NOMO-1 treated with dmso at 0.1 percent for 144 hours (cell line): ENCODE results near the gene RLBP1.

ENCODE experiments used
- DNase-seq: peaks from one replicate; lab custom pipeline; 2025; ENCODE audit not compliant: unreplicated experiment; lab: John Stamatoyannopoulos, UW

The RLBP1 gene

DNA sequence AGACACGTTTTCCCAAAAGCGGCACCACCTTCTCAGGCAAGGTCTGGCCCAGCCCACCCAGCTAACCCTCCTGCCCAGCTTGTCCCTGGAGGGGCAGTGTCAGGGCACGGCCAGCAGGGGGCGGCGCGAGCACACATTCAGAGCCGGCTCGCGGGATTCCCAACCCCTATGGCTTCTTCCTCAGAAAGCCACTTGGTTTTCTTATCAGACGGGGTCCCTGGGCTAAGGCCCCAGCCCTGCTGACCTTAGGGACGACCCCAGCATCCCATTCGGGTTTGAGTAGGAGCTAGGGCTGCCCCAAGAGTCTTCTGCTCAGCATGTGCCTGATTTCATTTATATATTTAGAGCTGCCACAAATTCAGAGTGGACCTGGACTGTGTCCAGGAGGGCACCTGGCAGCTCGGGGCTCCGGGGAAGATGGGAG is 14.5 kb downstream of the RLBP1 start:
- peak; percentile 21 for DNase-seq

DNA sequence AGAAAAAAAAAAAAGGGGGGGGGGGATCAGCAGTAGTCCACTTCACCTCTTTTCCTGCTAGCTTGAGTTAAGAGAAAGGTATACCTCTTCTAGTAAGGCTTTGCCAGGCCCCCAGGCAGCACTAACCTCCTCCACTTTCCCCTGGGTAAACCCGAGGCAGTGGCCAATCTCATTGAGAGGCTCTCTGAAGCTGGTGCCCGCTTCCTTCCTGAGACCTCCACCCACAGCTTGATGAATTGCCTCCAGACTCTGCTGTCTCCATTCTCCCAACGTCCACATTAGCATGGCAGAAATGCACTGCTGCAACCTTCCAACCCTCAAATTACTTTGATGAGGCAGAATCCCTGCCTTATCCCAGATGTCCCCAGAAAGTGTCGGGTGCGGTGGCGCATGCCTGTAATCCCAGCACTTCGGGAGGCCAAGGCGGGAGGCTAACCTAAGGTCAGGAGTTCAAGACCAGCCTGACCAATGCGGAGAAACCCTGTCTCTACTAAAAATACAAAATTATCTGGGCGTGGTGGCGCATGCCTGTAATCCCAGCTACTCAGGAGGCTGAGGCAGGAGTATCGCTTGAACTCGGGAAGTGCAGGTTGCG is 15.3 kb downstream of the RLBP1 start:
- no peak for DNase-seq

DNA sequence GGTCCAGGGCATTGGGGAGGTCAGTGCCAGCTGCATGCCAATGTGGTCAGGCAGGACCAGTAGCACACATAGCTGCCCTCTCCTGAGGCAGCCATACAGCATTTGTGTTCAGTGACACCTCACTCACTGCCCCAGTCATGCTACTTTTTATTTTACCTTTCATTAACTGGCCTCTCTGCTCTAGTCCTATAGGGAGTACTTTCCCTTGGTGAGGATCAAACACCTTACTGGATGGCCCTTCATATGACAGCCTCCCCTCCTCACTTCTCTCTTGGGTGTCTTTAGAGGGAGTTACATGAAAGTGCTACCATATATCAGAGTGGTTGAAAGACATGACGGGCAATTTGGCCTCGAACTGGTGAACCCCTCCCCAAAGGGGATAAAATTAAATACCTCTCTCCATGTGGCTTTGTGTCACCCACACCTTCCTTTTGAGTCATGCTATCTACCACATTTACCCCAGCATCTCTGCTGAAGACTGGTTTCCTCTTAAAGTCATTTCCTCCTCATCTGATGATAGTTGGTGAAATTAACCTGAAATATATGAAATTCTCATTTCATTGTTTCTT is 17.6 kb downstream of the RLBP1 start:
- DNase-seq: no peak

DNA sequence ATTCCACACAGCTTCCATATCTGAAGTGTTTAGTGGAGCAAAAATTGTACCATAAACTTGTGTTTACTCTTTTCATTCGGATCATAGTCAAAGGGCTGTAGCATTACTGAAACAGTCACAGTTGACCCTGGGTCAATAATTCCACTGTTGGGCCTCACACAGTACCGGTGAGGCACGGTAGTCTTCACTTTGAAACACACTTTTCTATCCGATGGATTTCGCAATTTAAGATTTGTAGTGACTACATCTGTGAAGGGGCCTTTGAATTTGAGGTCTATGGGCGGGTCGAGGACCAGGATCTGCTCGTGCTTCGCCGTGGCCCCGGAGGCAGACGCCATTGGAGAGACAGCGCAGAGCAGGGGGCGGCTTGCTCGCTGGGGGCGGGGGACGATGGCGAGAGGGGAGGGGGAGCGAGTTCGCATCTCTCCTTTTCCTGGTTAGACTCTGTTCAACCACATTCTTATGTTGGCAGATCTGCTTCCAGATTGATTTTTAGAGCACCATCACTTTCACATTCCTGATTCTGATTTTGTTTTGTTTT is 19.8 kb downstream of the RLBP1 start:
- DNase-seq: no peak

DNA sequence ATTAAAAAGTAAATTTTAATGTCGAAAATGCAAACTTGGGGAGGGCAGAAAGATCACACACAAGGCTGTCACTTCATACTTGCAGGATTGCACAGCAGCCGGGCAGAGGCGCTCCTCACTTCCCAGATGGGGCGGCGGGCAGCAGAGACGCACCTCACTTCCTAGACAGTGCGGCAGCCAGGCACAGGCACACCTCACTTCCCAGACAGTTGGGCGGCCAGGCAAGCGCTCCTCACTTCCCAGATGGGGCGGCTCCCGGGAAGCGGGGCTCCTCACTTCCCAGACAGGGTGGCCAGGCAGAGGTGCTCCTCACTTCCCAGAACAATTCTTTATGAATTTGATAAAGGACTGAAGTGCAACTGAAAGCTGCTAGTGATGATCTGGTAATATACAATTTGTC is 21.2 kb downstream of the RLBP1 start:
- no peak for DNase-seq

DNA sequence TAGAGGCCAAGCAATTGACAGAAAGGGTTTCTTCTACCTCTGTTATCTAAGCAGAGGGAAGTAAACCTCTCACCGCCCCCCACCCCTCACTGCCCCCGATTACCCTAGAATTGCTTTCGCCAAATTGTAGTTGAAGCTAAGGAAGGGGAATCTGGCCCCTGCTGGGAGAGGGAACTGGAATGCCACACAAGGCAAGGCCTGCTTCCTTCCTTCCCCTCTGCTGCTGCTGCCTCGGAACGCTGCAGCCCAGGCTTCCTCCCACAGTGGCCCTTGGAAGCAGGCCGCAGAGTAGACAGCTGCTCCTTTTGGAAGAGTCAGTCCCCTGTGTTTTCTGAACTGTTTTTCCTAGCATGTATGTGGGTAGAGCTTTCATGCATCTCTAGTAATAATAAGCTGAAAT is 21.6 kb downstream of the RLBP1 start:
- DNase-seq: no peak

DNA sequence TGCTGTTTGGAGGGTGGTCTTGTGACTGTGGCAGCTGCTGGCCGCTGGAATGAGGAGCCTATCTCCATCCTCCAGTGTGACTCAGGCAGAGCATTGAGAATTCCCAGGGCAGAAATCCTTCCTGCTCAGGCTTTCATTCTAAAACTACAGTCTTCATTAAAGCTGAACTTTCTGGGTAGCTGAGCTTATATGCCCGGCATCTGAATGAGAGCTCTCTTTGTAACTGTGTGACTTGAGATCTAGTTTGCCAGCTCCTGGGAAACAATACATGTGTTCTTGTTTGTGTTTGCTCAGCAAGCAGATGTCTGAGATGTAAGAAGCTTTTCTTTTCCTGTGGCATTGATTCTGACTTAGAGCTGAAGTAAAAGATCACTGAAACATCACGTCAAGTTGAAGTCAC is 22.4 kb downstream of the RLBP1 start:
- no peak for DNase-seq

DNA sequence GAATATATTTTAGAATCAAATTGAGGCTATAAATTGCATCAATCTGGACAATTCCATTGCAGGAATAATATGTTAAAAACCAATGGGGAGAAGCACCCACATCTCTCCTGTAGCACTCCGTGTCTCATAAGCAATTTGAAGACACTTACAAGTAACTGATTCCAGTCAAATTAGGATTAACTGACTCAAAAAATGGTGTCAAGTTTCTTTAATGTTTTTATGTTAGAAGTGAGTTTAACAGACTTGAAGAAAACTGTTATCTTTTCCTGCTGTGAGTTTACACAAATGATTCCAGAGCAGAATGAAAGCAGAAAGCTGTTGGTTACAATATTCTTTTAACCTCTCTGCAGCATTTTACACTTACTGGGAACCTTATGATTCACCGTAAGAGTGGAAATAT is 23.2 kb downstream of the RLBP1 start:
- no peak for DNase-seq

DNA sequence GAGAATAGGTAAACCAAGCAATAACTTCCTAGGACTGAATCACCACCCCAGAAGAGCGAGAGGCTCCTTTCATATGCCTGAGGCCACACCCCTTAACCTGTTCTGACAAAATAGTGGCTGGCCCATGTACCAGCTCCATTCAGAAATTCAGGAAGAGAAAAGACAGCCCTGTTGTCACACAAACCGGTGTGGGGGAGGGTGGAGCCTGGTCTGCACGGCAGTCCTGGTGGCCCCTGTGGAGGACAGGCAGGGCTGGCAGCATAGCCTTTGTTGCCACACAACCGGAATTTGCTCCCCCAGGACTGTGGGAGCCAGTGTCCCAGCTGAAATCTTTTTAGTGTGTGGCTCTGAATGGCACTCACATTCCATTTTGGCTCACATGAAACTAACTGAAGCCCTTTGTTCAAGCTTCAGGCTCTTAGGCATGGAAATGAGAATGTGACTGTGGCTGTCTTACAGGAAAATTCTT is 23.8 kb downstream of the RLBP1 start:
- no peak for DNase-seq

DNA sequence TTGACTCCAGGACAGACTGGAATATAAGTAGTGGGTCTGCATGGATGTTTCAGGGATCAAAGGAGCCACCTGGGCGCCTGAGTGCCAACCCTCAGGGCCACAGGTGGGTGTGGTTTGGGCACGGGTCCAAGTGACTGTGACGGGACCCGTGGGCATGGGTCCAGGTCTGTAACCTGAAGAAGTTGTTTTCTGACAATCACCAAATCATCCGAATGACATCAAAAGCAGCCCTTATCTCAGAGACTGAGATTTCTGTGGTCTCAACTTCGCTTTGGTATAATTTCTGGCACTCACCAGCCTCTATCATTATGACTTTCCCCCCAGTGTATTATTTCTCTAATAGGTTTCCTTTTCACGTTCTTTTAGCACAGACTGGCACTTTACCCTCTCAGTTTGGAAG is 24.4 kb downstream of the RLBP1 start:
- DNase-seq: no peak

DNA sequence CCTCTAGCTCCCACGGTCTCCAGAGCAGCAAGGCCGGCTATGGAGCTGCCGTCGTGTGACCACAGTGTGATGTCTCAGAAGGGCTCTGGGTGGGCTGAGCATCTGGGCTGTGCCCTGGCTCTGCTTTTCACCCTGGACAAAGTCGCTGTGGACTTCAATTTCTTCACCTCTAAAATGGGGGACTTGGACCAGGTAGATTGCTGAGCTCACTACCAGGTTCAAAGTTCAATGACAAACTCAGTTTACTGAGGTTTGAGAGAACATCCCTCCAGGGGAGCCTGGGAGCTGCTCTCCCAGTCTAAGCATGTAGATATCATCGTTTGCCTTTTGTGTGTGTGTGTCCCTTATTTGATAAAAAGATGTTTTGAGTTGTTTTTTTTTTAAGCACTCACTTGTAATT is 25.1 kb downstream of the RLBP1 start:
- DNase-seq: no peak

DNA sequence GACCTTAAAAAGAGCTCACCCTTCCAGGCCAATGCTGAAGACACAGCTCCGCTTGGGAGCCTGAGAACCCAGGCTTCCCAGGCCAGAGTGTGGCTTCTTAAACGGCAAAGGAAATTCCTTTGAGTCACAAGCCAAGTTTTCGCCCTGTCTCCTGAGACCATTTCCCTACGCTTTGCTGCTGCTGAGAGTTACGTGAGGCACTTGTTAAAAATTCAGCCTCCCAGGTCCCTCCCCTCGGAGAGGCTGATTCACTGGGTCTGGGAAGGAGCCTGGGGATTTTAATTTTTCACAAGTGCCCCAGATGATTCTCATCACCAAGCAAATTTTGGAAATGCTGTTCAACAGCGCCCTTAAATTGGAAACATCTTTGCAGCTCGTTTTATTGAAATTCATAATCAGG is 25.5 kb downstream of the RLBP1 start:
- DNase-seq: no peak

DNA sequence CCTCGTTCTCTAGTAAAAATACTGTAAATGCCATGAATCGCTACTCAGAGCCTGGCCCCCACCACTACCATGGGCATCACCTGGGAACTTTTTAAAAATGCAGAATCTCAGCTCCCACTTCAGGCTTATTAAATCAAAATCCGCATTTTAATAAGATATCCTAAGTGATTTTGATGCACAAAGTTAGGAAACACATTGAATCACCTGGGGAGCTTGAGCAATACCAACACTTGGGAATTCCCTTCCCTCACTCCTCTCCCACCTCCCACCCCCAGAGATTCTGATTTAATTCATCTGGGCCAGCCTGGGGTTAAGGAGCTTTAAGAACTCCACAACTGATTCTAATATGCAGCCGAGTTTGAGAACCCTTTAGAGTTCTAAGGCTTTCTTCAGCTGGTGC is 26.8 kb downstream of the RLBP1 start:
- no peak for DNase-seq

DNA sequence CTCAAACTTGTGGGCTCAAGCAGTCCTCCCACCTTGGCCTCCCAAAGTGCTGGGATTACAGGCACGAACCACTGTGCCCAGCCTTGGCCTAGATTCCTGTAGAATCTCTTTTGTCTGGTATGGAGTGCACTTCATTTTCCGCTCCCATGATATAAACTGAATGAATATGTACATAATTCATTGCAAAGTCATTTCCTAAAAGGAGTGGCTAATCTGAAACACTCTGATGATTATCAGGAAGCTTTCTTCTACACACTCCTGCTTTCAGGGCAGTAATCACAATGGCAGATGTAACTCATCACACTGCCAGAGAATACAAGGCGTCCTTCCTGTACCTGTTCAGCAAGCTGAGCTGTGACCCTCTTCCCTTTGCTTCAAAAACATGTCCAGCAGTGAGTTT is 28.6 kb downstream of the RLBP1 start:
- DNase-seq: no peak

DNA sequence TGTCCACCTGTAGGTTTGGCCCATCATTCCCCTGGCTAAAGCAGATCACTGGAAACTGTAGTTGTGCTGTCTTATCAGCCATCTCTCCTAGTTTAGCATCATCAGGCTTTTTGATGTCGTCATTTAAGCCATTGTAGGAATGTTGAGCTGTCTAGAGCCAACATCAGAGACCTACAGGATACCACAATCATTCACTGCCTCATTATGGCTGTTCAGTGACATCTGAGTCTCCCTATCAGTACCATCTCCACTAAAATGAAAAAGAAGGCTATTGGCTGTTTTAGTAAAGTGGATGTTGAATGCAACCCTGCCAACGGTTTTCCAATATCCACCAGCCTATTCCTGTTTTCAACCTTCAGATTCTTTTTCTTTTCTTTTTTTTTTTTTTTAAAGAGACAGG is 29.2 kb downstream of the RLBP1 start:
- no peak for DNase-seq

DNA sequence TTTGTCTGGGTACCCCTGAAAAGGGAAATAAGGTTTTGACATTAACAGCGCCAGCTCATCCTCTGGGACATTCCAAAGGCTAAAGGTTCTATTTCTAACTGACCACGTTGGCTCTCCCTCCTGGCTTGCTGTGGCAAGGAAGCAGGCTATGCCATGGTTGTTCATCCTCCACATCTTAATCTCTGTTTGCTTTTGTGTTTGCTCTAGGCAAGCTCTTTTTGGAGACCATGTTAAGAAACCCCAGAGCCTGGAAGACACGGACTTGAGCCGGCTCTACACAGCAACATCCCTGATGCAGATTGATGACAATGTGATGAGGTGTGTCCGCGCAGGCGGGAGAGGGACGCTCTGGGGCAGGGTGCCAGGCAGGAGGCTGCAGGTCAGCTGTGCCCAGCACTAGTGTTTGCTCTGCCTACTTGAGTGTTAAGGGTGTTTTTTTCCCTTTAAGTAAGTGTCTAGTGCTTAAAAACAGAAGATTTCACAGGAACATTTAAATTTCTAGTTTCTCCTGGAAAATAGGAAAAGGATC is 33.3 kb downstream of the RLBP1 start:
- no peak for DNase-seq

DNA sequence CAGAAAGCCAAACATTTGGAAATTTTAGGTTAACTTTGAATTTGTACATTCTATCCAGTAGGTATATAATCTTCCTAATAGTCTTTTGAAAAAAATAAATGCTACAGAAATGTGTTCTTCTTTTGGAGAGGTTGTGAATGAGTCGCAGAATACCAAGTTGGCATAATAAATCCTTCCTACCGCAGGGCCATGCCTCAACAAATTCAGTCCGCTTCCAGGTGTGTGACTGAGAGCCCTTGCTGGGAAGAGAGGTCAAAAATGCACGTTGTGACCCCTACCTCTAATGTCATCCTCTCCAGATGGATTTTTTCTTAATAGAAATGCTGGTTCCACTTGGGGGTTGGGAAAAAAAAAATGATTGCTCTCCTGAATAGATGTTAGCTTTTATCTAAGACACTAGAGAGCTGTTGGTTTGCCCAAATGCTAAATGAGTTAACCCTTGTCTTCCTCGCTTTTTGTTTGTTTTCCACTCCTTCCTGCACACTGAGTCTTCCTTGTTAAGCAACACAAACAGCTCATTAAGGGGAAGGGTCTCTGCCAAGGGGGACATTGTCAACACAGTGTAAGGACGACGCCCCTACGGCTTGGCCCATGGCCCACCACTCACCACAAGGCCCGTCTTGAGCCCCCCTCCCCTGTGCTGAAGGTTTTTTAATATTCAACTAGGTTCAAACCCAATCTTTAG is 33.9 kb downstream of the RLBP1 start:
- no peak for DNase-seq

DNA sequence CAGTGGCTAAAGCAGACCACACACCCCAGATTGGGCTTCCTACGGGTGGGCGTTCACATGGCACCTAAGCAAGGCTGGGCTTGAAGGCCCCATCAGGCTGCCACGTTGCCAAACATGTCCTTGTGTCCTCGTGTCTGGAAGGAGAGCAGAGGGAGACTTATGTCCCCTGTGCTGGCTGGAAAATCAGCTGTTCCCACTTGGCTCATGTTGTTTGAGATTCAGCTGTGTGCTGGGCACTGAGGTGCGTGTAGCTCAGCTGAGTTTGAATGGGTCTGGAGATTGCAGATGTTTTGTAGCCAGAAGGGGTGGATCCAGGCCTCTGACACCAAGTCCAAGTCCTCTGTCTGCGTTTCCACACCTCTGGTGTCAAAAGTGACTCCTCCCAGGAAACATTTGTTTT is 34.6 kb downstream of the RLBP1 start:
- DNase-seq: no peak

DNA sequence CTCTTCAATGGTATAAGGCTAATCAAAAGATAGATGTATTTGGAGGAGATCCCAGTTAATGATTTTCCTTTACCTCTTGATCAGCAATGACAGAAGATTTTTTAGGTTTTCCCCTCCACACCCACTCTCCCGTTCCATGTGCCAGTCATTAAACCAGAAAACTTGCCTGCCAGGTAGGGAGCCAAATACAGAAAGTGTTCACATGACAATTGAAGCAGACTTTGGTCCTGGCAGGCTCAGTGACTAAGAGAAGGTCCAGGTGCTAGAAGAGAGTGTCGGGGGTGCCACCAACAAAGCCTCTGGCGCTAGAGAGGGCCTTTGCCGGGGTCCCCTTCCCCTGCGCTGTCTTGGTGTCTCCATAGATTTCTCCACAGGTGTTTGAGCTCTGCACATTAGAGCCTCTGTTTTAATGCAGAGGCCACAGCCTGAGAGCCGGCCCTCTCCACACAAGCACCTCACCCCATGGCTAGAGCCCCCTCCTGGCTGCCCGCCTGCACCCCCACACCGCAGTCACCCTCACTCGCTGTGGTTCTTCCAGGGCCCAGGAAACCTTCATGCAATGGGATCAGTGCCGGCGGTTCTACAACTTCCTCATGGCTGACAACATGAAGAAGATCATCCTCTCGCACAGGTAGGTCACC is 36.4 kb downstream of the RLBP1 start:
- no peak for DNase-seq

DNA sequence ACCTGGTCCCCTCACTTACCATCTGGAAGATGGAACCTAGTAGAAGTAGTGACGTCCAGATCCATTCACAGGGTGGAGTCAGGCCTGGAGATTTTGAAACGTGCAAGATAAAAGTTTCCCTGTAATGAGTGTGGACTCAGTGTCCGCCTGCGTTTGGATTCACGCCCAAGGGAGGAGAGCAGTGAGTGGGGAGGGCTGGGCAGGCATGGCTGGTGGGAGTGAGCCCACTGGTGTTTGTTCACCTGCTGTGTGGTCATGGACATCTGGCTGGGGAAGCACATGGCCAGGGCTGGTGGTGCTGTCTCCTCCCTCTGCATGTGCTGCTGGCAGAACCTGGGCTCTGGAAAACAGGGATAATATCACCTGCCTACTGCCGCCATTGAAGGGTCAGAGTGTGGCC is 37.0 kb downstream of the RLBP1 start:
- DNase-seq: no peak

DNA sequence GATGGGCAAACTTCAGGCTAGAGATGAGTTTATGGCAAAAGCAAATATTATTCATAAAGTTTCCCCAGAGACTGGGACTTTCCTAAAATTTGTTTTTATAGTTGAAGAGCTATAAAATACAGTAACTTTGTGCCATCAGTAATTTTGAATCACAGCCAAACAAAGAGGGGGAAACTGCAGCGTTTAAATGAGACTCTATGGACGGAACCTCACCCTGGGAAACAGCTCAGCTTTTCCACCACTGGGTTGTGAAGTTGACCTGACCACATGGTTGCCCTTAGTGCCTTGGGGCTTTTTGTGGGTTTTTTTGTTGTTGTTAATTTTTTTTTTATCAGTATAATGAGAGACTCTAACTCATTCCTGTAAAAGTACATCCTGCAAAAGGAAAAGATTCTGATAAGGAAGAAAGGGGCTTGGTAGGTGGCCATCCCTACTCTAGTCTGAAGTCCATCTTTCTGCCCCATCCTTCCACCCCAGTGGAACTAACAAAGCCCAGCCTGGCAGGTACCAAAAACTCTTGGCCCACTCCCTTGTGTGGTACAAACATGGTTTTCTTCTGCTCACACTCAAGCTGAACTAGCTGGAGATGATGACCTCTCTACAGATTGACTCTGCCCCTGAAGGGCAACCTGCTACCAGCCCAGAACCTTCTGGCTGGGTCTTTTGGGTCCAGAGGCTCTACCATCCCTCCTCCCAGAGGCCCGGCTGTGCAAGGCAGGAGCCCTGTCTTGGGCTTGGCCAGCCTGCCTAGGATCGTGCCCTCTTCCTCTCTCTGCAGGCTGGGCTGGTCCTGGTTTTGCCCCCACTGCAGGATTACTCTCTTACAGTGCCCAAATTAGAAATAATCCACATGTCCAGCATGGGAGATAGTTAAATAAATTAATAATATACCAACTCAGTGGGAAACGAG is 41.2 kb downstream of the RLBP1 start:
- DNase-seq: no peak
